Amygdala (tissue), 56 donors: ENCODE results near the gene SYNE1.
"Not testable (repeated sequence)": the region's sequence is repeated elsewhere in the genome, so short reads cannot be mapped to it uniquely, and the experiment has no call there.

Experiments
- DNase-seq, 56 donors: peaks; one replicate each; lab custom pipeline; 2025; lab: John Stamatoyannopoulos, UW

Gene SYNE1

GRCh38 chr6:152502421-152503188 lies 134.6 kb downstream of the SYNE1 start:
- no peak for DNase-seq

- DNase-seq, result no peak
These were observed 137.2 kb downstream of the SYNE1 start for GRCh38 chr6:152499931-152500330.

DNA sequence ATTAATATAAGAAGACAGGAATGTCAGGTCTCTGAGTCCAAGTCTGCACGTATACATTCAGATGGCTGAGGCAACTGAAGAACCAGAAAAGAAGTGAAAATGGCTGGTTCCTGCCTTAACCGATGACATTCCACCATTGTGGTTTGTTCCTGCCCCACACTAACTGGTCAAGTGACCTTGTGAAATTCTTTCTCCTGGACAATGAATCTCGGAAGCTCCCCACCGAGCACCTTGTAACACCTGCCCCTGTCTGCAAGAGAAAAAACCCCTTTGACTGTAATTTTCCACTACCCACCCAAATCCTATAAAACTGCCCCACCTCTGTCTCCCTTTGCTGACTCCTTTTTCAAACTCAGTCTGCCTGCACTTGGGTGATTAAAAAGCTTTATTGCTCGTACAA lies 140.4 kb downstream of the SYNE1 start:
- DNase-seq, result no peak

GRCh38 chr6:152495456-152495855 lies 141.7 kb downstream of the SYNE1 start:
- not testable (repeated sequence) for DNase-seq

DNA sequence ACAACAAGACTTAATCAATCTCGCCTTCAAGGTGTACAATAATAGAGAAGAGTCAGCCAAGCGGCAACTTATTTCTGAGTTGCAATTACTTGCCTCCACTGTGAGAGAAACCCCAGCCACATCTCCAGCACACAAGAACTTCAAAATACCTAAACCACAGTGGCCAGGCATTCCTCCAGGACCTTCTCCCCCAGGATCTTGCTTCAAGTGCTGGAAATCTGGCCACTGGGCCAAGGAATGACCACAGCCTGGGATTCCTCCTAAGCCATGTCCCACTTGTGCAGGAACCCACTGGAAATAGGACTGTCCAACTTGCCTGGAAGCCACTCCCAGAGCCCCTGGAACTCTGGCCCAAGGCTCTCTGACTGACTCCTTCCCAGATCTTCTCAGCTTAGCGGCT lies 144.9 kb downstream of the SYNE1 start:
- DNase-seq, result not testable (repeated sequence)

- not testable (repeated sequence) for DNase-seq
These were observed 145.7 kb downstream of the SYNE1 start for GRCh38 chr6:152491501-152491900.

DNA sequence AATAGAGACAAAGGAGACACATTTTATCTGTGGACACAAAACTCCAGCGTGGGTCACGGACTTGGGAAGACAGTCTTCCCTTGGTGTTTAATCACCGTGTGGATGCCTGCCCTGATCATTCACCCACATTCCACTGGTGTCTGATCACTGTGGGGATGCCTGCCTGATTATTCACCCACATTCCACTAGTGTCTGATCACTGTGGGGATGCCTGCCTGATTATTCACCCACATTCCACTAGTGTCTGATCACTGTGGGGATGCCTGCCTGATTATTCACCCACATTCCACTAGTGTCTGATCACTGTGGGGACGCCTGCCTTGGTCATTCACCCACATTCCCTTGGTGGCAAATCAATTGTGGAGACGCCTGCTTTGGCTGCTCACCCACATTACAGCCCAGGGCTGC lies 146.2 kb downstream of the SYNE1 start:
- not testable (repeated sequence) for DNase-seq

DNA sequence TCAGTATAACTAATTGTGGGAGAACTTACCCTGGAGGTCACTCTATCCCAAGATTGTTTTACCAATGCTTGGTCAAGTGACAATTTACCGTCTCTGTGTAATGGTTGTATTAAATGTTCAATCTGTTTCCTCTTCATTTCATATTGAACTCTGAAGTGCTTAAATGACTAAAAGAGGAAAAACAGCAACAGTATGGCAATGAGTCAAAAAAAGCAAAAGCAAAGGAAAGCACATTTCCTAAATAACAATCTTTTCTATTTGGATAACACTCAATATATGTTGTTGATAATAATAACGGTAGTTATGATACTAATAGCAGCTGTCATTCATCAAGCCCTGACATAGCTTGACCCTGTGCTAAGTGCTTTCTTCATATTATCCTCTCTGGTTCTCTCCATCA lies 152.4 kb downstream of the SYNE1 start:
- no peak for DNase-seq

DNA sequence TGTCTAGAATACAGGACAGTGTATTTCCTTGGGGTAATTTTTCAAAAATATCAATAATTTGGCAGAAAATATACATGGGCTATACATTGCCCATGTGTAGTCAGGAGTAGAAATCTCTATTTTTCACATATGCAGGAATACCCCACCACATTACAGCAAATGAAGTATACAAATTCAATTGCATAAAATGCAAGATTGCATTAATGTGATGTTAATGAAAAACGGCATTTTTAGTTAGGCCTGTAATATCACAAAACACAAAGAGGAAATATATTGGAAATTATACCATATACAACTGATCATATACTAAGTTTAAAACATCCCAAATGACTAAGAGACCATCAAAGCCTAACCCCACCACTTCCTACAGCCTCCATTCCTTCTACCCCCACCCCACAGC lies 154.9 kb downstream of the SYNE1 start:
- no peak for DNase-seq

- peak in 21 of 56 donors; percentile 3 to 61 (median 22) for DNase-seq
These were observed 158.7 kb downstream of the SYNE1 start for GRCh38 chr6:152478377-152479010.

DNA sequence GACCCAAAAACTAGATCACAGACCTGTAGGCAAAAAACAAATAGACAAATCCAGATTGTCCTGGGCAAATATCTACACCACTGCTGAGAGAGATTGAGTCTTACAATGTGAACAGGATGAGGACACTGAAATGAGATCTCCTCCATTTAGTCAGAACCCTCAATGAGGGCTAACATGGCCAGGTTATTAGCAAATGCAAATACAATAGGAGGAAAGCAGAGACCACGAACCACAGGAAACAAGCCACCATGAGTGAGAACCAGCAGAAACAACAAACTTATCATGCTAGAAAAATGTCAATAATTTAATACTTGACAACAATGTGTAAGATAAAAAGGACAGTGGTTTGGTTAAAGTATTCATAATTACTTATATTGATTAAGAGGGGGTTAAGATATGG lies 162.8 kb downstream of the SYNE1 start:
- no peak for DNase-seq

DNA sequence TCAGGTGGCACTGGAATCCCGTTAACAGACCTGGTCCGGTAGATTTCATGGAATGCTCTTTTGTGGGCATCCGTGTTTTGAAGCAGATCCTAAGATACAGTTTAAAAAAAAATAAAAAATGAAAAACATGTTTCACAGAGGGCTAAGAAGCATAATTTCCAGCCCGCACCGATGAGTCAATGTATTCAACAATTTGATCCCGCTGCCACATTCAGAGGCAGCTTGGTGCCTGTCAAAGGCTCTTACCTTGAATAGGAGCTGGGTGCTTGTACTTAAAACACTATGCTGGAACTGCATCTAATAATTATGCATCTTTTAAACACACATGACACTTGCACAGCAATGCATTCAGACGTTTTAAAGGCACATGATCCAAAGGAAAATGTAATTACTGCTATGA lies 164.8 kb downstream of the SYNE1 start:
- DNase-seq, result peak in 1 of 56 donors; percentile 10

DNA sequence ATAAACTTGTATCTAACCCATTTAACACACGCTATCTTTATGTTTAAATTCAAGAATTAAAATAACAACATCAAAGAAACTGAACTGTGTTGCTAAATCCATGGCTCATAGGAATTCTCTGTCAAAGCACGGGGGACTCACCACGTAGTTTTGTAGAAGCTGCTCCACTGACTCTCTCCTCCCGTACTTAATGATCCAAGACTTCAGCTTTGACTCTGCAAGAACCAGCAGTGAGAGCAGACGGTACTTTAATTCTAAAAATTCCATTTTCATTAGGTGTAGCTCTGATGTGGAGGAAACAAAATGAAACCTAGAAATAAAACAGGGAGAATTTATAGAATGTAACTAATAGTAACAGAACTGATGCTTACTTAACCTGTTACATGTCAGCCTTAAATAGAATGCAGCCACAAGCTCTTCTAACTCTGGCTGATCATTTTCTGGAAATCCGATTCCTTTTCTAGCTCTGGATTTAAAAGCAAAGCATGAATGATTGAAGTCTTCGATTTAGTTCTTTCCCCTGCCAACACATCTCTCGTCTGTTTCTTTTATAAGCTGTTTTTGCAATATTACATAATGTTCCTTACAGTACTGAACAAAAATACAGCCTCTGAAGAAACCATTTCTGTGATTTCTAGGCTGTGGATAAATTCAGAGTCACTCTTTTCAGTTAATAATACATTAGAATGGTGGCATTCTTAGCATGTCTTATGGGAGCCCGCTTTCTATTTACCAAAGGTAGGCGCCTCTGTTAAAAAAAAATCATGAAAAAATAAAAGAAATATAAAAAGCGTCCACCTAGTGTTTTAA lies 165.5 kb downstream of the SYNE1 start:
- DNase-seq, result no peak

DNA sequence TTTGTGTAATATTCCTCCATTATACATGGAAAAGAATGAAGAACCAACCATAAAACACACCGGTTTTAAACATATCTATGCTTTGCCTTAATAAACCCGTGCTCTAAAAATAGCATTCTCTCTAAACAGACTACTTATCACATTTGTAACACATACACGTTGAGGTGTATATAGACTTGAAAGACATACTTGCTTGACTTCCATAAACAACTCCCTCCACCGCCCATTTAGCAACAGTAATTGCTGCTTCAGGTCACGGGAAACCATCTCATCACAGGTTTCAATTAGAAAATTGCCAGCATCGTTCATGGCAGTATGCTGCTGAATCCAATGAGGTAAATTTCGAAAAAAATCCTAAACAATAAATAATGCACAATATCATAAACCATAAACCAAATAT lies 174.0 kb downstream of the SYNE1 start:
- no peak for DNase-seq

DNA sequence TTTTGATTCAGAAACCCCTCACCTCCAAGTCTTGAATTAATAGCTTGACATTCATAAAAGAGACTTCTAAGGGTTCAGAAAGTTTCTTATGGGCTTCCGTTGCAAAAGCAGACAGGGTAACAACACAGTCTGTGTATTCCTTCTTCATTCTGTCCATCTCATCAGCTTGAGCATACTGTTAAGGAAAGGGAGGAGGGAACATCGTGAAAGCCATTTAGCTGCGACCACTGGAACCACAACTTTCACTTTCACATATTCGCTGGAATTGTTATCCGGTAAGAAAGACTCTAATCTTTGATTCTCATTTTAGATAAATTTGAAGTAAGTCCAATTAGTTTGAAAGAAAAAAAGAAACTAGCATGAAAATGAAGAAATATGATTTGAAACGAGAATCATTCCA lies 174.4 kb downstream of the SYNE1 start:
- no peak for DNase-seq

DNA sequence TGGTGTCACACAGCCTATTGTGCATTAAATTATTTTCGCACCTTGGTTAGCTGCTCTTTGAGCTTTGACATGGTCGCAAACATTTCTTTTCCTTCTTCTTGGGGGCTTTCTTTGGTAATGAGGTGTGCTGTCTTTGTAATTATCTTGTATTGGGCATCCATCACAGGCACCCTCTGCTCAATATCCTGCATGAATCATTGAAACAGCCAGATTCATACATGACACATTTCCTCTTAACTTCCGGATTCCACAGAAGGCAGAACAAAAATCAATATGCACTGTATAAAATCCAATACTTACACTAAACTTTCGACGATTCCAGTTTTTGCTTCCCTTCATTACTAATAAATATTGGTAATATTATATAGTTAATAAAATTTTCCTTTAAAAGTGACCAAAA lies 175.6 kb downstream of the SYNE1 start:
- no peak for DNase-seq

DNA sequence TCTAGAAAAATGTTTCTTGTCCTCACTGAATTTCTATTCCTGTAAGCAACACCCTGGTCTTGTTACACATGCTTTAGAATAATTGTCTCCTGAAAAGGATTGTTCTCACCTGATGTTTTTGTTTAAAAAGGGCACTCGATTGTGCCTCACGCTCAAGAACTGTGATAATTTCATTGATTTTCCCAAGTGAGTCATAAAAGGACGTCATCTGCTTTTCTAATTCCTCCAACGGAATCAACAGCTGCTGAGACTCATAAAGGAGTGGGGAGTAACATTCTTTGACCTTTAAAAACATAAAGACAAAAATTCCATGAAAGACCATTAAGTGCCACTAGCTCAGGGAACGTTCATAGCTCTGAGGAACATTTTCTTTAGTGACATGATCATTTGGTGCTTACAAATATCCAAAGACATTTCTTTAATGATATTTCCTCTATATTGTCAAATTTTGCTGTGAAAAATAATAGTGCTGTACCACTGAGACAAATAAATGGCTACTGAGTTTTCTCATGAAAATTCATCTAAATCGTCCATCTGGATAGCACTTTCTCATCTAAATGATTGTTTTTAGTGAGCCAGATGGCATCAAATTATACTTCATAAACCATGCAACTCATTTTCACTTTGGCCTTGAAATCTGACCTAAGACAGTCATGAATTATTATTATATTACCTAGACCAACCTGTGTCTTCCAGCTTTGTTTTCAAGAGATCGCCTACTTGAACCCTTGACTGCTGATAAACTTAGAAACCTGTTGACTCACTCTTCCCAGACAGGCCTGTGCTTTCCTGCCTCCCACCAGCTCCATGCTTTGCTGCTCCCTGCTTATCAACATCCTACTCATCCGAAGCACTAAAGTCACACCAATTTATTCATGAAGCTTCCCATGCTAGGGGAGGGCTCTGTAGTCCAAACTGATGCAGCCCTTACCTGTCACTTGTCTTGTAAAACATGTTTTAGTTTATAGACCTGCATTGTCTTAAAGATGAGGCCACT lies 178.2 kb downstream of the SYNE1 start:
- DNase-seq, result peak in 3 of 56 donors; percentile 2 to 14 (median 4)

DNA sequence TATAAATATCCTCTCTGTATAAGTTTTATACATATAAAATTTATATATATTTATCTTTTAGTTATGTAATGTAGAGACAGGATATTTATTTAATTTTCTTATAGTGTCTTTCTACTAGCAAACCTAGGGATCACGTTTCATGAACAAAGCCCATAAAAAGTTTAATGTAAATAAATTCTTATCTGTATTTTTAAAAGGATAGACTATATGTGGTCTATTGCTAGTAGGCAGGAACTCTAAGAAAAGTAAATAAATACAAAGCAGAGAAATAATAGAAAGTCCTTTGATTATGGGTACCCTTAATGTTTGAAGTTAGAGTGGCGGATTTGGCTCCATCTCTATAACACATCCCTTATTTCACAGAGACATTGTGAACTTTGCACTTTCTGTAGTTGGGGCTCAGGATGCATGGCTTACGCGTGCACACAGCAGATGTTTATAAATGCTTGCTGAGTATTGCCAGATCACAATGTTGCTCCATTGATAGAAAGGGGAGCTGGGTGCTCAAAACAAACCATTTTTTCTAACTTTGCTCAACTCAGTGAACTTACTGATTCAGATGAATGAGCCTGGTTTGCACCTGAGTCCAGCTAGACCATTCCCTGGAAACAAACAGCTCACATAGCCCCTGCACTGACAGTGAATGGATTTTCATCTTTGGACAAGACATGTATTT lies 179.1 kb downstream of the SYNE1 start:
- no peak for DNase-seq

GRCh38 chr6:152454003-152454402 lies 183.2 kb downstream of the SYNE1 start:
- no peak for DNase-seq

- DNase-seq, result no peak
These were observed 183.7 kb downstream of the SYNE1 start for GRCh38 chr6:152453421-152453820.
